ENCODE data around the gene SRR.

DNA sequence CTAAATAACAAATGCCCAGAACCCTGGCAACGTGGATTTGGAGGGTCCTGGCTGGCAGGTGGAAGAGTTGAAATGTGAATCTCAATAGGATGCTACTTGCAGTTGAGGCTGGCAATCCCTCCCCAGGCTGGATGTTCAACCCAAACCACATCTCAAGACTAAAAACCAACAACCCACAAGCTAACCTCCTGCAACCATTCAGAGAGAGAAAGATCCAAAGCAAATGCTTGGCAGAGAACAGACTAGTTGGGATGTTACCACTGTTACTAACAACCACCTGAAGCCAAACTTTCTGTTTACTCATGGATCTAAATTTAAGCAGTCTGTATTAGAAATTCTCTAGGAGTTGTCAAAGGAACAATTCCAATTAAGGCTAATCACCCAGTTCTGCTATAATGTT is 28.0 kb upstream of the SRR start:
- no peak for TF ChIP-seq POLR2A (IDR thresholded peaks at IDR 0.05)
- TF ChIP-seq, protein P1, sequence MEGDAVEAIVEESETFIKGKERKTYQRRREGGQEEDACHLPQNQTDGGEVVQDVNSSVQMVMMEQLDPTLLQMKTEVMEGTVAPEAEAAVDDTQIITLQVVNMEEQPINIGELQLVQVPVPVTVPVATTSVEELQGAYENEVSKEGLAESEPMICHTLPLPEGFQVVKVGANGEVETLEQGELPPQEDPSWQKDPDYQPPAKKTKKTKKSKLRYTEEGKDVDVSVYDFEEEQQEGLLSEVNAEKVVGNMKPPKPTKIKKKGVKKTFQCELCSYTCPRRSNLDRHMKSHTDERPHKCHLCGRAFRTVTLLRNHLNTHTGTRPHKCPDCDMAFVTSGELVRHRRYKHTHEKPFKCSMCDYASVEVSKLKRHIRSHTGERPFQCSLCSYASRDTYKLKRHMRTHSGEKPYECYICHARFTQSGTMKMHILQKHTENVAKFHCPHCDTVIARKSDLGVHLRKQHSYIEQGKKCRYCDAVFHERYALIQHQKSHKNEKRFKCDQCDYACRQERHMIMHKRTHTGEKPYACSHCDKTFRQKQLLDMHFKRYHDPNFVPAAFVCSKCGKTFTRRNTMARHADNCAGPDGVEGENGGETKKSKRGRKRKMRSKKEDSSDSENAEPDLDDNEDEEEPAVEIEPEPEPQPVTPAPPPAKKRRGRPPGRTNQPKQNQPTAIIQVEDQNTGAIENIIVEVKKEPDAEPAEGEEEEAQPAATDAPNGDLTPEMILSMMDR (IDR thresholded peaks at IDR 0.05): no peak

Data from lower leg skin (tissue), 3 donors.